Ovary (tissue), 3 donors: ENCODE measurements around the gene EZR.

Experiments
- EP300 ChIP-seq: sonication (generic); formaldehyde crosslinking; IDR thresholded peaks from one replicate; pipeline ENCODE4 v1.6.1; 2017; ENCODE audit warnings: antibody characterized with exemption
- TF ChIP-seq, protein P1 (sequence below), 3 donors: fragments of 450-650 bp in 2 of 3; fragments of 200-600 bp in 1 of 3; IDR thresholded peaks; one replicate each; pipeline versions ENCODE4 v1.5.1 to v1.8.0; 2016 to 2022; ENCODE audit warnings: antibody characterized with exemption in 3 of 3, mild to moderate bottlenecking in 1 of 3
- donor health status: DM: no; HTN: no; CAD: no.

DNA sequence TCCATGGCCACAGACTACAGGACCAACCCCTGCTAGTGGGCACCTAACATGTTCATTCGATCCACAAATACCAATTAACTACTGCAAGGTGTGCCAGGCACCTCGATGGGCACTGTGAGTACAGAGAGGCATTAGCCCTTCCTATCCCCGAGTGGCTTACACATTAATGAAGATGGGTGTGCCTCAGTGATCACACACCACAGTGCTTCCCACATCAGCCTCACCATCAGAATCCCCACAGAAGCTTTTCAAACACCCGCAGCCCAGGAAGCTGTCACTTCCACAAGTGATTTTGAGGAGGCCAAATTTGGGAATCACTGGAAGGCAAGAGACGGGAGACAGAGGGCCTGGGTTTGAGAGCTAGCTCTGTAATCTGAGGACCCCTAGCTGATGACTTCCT is 23.7 kb downstream of the EZR start:
- TF ChIP-seq, protein P1, sequence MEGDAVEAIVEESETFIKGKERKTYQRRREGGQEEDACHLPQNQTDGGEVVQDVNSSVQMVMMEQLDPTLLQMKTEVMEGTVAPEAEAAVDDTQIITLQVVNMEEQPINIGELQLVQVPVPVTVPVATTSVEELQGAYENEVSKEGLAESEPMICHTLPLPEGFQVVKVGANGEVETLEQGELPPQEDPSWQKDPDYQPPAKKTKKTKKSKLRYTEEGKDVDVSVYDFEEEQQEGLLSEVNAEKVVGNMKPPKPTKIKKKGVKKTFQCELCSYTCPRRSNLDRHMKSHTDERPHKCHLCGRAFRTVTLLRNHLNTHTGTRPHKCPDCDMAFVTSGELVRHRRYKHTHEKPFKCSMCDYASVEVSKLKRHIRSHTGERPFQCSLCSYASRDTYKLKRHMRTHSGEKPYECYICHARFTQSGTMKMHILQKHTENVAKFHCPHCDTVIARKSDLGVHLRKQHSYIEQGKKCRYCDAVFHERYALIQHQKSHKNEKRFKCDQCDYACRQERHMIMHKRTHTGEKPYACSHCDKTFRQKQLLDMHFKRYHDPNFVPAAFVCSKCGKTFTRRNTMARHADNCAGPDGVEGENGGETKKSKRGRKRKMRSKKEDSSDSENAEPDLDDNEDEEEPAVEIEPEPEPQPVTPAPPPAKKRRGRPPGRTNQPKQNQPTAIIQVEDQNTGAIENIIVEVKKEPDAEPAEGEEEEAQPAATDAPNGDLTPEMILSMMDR (IDR thresholded peaks at IDR 0.05) = no peak
- no peak for TF ChIP-seq EP300
